HL-60 (cell line): ENCODE measurements around the gene ACE.

Experiments
- DNase-seq, 2 experiments: peaks; one replicate each; pipeline ENCODE4 v3.0.0-alpha.2; 2010 to 2020; ENCODE audit warnings: low read depth in 1 of 2, low spot score in 1 of 2
- H3K27ac ChIP-seq: fragments of 250-450 bp; sonication (Bioruptor Pico); replicated peaks from 2 replicates; pipeline ENCODE4 v1.5.1; 2020; ENCODE audit warnings: mild to moderate bottlenecking, moderate library complexity
- H3K27me3 ChIP-seq: fragments of 250-450 bp; sonication (Bioruptor Pico); 2 replicates; pipeline ENCODE4 v1.5.1; 2021; ENCODE audit warnings: mild to moderate bottlenecking, moderate library complexity; ENCODE audit not compliant: insufficient read depth, poor library complexity, severe bottlenecking
- H3K4me3 ChIP-seq: replicated peaks from 2 replicates; pipeline ENCODE4 v1.5.1; 2011; ENCODE audit warnings: mild to moderate bottlenecking, control low read depth, low read length; ENCODE audit not compliant: insufficient read depth
- CTCF ChIP-seq: IDR thresholded peaks from one replicate; pipeline ENCODE4 v1.5.1; 2011; ENCODE audit warnings: low read length, control low read depth, inconsistent platforms; ENCODE audit not compliant: insufficient read depth
- GABPA ChIP-seq: IDR thresholded peaks from 2 replicates; pipeline ENCODE4 v1.6.1; 2012; ENCODE audit warnings: low read depth
- POLR2AphosphoS5 ChIP-seq: IDR thresholded peaks from 2 replicates; pipeline ENCODE4 v1.6.1; 2012; ENCODE audit warnings: low read depth
- SPI1 ChIP-seq: IDR thresholded peaks from 2 replicates; pipeline ENCODE4 v1.6.1; 2012; ENCODE audit warnings: low read depth, mild to moderate bottlenecking, borderline replicate concordance
- long read RNA-seq: library from polyadenylated mRNA; unstranded; transcript quantifications from one replicate; pipeline ENCODE4 v2.0.0, GENCODE V29; 2020
- TF ChIP-seq, protein P1 (sequence below): IDR thresholded peaks from 2 replicates; pipeline ENCODE4 v1.6.1; 2012; ENCODE audit warnings: low read depth; ENCODE audit not compliant: insufficient replicate concordance

Gene ACE
- long read RNA-seq = 0 reads

GRCh38 chr17:63476854-63477479, at the start of gene ACE:
Gene ACE, plus strand, starts transcription at chr17:63477061. Its CDS starts 34 bp downstream, at chr17:63477095.
- H3K27me3 ChIP-seq = peaks cover 41% of the 10 kb centered on the region
- H3K27ac ChIP-seq = no peak within 1 kb of the TSS
- peak within 1 kb of the TSS; percentile 38 for H3K4me3 ChIP-seq
- DNase-seq = peak in 1 of 2 experiments; percentile 11
- TF ChIP-seq POLR2AphosphoS5 = no peak
- no peak for TF ChIP-seq CTCF
- no peak for TF ChIP-seq GABPA
- TF ChIP-seq SPI1 = no peak
- TF ChIP-seq, protein P1, sequence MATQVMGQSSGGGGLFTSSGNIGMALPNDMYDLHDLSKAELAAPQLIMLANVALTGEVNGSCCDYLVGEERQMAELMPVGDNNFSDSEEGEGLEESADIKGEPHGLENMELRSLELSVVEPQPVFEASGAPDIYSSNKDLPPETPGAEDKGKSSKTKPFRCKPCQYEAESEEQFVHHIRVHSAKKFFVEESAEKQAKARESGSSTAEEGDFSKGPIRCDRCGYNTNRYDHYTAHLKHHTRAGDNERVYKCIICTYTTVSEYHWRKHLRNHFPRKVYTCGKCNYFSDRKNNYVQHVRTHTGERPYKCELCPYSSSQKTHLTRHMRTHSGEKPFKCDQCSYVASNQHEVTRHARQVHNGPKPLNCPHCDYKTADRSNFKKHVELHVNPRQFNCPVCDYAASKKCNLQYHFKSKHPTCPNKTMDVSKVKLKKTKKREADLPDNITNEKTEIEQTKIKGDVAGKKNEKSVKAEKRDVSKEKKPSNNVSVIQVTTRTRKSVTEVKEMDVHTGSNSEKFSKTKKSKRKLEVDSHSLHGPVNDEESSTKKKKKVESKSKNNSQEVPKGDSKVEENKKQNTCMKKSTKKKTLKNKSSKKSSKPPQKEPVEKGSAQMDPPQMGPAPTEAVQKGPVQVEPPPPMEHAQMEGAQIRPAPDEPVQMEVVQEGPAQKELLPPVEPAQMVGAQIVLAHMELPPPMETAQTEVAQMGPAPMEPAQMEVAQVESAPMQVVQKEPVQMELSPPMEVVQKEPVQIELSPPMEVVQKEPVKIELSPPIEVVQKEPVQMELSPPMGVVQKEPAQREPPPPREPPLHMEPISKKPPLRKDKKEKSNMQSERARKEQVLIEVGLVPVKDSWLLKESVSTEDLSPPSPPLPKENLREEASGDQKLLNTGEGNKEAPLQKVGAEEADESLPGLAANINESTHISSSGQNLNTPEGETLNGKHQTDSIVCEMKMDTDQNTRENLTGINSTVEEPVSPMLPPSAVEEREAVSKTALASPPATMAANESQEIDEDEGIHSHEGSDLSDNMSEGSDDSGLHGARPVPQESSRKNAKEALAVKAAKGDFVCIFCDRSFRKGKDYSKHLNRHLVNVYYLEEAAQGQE = no peak

DNA sequence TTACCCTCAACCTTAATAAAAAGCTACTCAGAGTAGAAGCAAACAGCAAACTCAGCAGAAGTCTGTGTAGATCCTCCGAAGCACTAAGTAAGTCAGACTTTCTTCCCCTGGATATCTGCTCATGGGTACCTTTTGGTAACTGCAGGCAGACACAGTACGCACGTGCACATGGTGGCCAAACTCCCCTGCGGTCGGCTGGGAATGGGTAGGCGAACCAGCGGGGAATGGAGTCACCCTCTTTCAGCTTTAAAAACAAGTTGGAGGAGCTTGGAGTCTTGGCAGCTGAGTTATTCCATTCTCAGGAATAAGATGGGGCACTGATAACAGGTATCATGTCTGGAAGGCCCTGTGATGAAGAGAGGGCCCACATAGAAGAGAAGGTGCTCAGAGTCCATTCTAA, 47.1 kb upstream of the ACE start:
- Histone ChIP-seq H3K4me3 (no peak overlapping the region), H3K27ac (no peak overlapping the region), H3K27me3 (no peaks in the 10 kb centered on the region)
- TF ChIP-seq CTCF (no peak), POLR2AphosphoS5 (no peak), SPI1 (no peak), GABPA (no peak)
- TF ChIP-seq, protein P1 = no peak
- DNase-seq = no peak

GRCh38 chr17:63430223-63430622, 46.6 kb upstream of the ACE start:
- no peak overlapping the region for H3K27ac ChIP-seq
- H3K27me3 ChIP-seq = no peaks in the 10 kb centered on the region
- DNase-seq = no peak
- no peak overlapping the region for H3K4me3 ChIP-seq
- no peak for TF ChIP-seq SPI1
- TF ChIP-seq, protein P1 = no peak
- no peak for TF ChIP-seq POLR2AphosphoS5
- no peak for TF ChIP-seq GABPA
- no peak for TF ChIP-seq CTCF
